Ovary (tissue), 9 donors: ENCODE results near the gene CSF2. TPM values are rescaled to one million over a fixed set of nuclear protein-coding genes. Genes with fewer than 3 reads are reported as not detected.

Experiments used
- DNase-seq, 5 donors: peaks; one replicate each; pipeline ENCODE4 v3.0.0-alpha.2; 2019 to 2020
- H3K27ac ChIP-seq, 2 donors: fragments of 200-600 bp; one replicate each; pipeline versions ENCODE4 v1.5.1 to v1.8.0; 2019 to 2022
- H3K27me3 ChIP-seq: fragments of 200-600 bp; one replicate; pipeline ENCODE4 v1.8.0; 2022
- H3K36me3 ChIP-seq: fragments of 200-600 bp; sonication (generic); one replicate; pipeline ENCODE4 v1.5.1; 2019
- H3K4me1 ChIP-seq: one replicate; pipeline ENCODE4 v1.8.1; 2013; ENCODE audit warnings: mild to moderate bottlenecking, moderate library complexity; ENCODE audit not compliant: insufficient read depth
- H3K4me3 ChIP-seq: fragments of 200-600 bp; sonication (generic); one replicate; pipeline ENCODE4 v1.5.1; 2017
- H3K9me3 ChIP-seq, 2 donors: fragments of 200-600 bp in 1 of 2; sonication (generic) in 1 of 2; one replicate each; pipeline versions ENCODE4 v1.5.1 to v1.8.1; 2013 to 2019; ENCODE audit warnings: mild to moderate bottlenecking in 1 of 2, moderate library complexity in 1 of 2
- EP300 ChIP-seq: sonication (generic); formaldehyde crosslinking; IDR thresholded peaks from one replicate; pipeline ENCODE4 v1.6.1; 2017; ENCODE audit warnings: antibody characterized with exemption
- POLR2A ChIP-seq: fragments of 450-650 bp; IDR thresholded peaks from one replicate; pipeline ENCODE4 v1.6.1; 2017; ENCODE audit warnings: antibody characterized with exemption, mild to moderate bottlenecking, moderate library complexity
- WGBS, 3 donors: extraction: QIAGEN DNeasy Blood & Tissue Kit in 1 of 3; methylation state at CpG; one replicate each; pipeline versions ENCODE4 v1.1.5 to v1.1.7; 2013 to 2017; 5-methylcytosine and 5-hydroxymethylcytosine counted together
- intact Hi-C, 4 donors: fragments of 100-400 bp; cut with DNase I; formaldehyde crosslinking; loops; one replicate each; pipeline versions ENCODE4 v1.11.0 to v1.15.1; 2022 to 2023
- polyA plus RNA-seq, 2 donors: library from polyadenylated mRNA; stranded (reverse); fragments of 200-250 nt in 1 of 2; fragments of 350-450 nt in 1 of 2; fragmentation: Illumina TruSeq in 1 of 2; extraction: RNeasy Lipid Tissue Mini Kit (QIAGEN cat#74804) in 1 of 2; gene quantifications; one replicate each; pipeline ENCODE4 v1.2.3, GENCODE V29; 2013 to 2014
- total RNA-seq, 7 donors: library from RNA; depleted of rRNA in 2 of 7; stranded (reverse); fragments of >200 nt in 2 of 7; fragmentation: NEBNext Ultra II Directional in 3 of 7; extraction: Animal tissue kit (Norgen Biotek cat#: 25700) in 3 of 7; gene quantifications; one replicate each; pipeline versions ENCODE4 v1.1.0 to v1.2.4, GENCODE V29; 2016 to 2023
- TF ChIP-seq, protein P1 (sequence below), 3 donors: fragments of 450-650 bp in 2 of 3; fragments of 200-600 bp in 1 of 3; IDR thresholded peaks; one replicate each; pipeline versions ENCODE4 v1.5.1 to v1.8.0; 2016 to 2022; ENCODE audit warnings: antibody characterized with exemption in 3 of 3, mild to moderate bottlenecking in 1 of 3
- donor health status: DM: no; HTN: no; CAD: no; lungs with moderate emphysema.
- donor health status: DM: no; HTN: no; CAD: no.
- donor health status: Bipolar disorder and iron deficiency.
- donor health status: DM: yes; HTN: yes; CAD: no.
- donor health status: DM: no; HTN: no; CAD: no.
- donor health status: DM: yes; HTN: yes; CAD: no.

The CSF2 gene
- total and polyA plus RNA-seq, 9 donors = 0.28 TPM; not detected in 8

DNA sequence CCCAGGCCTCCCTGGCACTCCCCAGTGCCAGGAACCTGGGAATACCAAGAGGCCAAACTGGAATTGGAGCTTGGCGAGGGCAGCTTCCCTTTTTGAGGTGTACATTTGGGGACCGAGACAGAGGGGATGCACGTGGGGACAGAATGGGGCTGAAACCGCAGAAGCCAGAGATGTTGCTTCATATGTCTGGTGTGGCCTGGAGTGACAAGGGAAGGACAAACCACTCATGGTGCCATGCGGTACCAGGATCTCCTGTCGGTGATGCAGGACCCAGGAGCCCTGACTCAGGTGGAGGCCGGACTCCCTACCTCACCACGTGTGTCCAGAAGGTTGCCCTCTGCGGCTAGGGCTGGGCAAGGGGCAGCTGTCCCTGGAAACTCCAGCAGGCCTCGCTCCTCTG lies 4.0 kb upstream of the CSF2 start:
- TF ChIP-seq, protein P1, sequence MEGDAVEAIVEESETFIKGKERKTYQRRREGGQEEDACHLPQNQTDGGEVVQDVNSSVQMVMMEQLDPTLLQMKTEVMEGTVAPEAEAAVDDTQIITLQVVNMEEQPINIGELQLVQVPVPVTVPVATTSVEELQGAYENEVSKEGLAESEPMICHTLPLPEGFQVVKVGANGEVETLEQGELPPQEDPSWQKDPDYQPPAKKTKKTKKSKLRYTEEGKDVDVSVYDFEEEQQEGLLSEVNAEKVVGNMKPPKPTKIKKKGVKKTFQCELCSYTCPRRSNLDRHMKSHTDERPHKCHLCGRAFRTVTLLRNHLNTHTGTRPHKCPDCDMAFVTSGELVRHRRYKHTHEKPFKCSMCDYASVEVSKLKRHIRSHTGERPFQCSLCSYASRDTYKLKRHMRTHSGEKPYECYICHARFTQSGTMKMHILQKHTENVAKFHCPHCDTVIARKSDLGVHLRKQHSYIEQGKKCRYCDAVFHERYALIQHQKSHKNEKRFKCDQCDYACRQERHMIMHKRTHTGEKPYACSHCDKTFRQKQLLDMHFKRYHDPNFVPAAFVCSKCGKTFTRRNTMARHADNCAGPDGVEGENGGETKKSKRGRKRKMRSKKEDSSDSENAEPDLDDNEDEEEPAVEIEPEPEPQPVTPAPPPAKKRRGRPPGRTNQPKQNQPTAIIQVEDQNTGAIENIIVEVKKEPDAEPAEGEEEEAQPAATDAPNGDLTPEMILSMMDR (IDR thresholded peaks at IDR 0.05) = no peak
- no peak for TF ChIP-seq EP300
- TF ChIP-seq POLR2A = no peak
- Histone ChIP-seq H3K27ac (no peak overlapping the region), H3K4me1 (no peaks in the 10 kb centered on the region), H3K4me3 (no peak overlapping the region), H3K36me3 (no peaks in the 10 kb centered on the region), H3K9me3 (no peaks in the 10 kb centered on the region), H3K27me3 (no peaks in the 10 kb centered on the region)
- no peak for DNase-seq
- intact Hi-C loops = loop anchor here in 1 of 4 donors (10.0 kb wide), 1 partner anchor 485 kb away; no protein-coding TSS in a partner anchor
- 92 to 98% (median 95%) methylated on average over 10 of the region's 10 CpGs for WGBS, 3 donors

DNA sequence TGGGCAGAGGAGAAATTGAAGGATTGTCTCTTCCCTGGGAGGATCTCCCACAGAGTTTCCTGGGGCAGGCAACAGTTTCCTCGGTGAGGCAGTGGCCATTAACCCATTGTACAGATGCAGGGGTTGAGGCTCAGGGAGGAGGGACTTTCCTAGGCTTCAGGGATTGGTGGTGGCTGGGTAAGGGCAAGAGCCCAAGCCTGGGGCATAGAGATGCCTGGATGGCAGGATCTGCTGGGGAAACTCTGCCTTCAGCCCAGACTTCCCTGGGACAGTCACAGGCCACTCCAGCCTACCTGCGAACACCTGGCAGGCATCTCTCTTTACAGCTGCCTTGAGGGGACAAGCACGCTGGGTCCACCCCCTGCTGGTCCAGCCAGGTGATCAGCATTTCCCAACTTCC lies 3.6 kb upstream of the CSF2 start:
- no peaks in the 10 kb centered on the region for H3K36me3 ChIP-seq
- intact Hi-C loops = loop anchor here in 1 of 4 donors (10.0 kb wide), 1 partner anchor 485 kb away; no protein-coding TSS in a partner anchor
- no peaks in the 10 kb centered on the region for H3K4me1 ChIP-seq
- no peaks in the 10 kb centered on the region for H3K27me3 ChIP-seq
- TF ChIP-seq POLR2A = no peak
- TF ChIP-seq, protein P1 (IDR thresholded peaks at IDR 0.05) = no peak
- TF ChIP-seq EP300 = no peak
- no peaks in the 10 kb centered on the region for H3K9me3 ChIP-seq
- H3K27ac ChIP-seq = no peak overlapping the region
- no peak for DNase-seq
- no peak overlapping the region for H3K4me3 ChIP-seq
- 90 to 98% (median 93%) methylated on average over 3 of the region's 3 CpGs for WGBS, 3 donors

DNA sequence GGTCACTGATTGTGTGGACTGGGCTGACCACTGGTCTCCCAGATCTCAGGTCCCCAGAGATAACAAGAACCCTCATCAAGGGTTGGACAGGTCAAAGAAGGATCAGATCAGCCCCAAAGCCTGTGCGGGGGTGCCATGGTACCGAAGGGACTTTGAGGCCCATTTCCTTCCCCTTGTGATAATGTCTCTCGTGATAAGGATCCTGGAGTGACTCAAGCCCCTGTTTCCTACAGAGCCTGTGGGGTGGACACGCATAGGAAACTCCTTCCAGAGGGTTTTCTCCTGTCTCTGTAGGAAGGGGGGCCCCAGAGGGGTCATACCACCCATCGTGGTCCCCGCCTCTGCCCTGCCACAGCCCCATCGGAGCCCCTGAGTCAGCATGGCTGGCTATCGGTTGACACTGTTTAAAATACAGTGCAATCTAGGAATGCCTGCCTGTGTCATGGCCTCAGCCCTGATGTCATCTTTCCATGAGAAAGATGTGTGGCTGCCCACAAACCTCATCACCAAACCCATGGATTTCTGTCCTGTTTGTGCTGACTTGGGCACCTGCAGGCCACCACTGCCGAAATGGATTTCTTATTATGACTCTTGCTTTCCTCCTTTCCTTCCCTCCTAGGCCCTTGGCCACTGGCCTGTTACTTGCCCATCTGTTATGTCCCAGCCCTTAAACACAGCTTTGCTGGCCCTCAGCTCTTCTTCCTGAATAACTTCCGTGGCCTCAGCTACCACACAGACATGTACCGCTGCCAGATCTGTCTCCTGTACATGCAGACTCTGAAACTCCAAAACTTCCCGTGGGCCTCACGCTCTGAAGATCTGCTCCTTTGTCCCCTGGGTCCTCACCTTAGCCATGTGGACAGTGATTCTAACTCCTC lies 2.9 kb upstream of the CSF2 start:
- Histone ChIP-seq H3K9me3 (no peaks in the 10 kb centered on the region), H3K4me1 (no peaks in the 10 kb centered on the region), H3K36me3 (no peaks in the 10 kb centered on the region), H3K27ac (no peak overlapping the region), H3K27me3 (no peaks in the 10 kb centered on the region), H3K4me3 (no peak overlapping the region)
- WGBS, 3 donors = 79 to 83% (median 80%) methylated on average over 13 of the region's 13 CpGs
- no peak for DNase-seq
- intact Hi-C loops = no loop called here
- no peak for TF ChIP-seq EP300
- TF ChIP-seq, protein P1 (IDR thresholded peaks at IDR 0.05) = no peak
- TF ChIP-seq POLR2A = no peak

DNA sequence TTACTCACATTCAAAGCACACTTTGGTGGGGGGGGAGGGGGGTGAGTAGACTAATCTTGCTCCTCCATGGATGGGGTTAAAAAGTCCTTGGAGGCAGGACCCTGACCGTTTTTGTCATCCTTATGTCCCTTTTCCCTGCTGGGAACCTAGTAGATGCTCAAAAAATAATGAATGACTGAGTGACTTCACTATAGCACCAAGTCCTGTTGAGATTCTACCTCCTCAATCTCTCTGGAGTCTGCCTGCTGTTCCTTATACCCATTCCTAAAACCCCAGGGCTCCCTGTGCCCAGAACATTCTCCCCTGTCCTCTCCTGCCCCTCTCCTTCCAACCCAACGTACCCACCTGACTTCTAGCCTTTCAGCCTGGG lies 2.3 kb upstream of the CSF2 start:
- Histone ChIP-seq H3K27ac (no peak overlapping the region), H3K9me3 (no peaks in the 10 kb centered on the region), H3K27me3 (no peaks in the 10 kb centered on the region), H3K4me1 (no peaks in the 10 kb centered on the region), H3K36me3 (no peaks in the 10 kb centered on the region), H3K4me3 (no peak overlapping the region)
- no peak for DNase-seq
- WGBS, 3 donors = 74 to 89% (median 83%) methylated on average over 2 of the region's 2 CpGs
- TF ChIP-seq, protein P1 (IDR thresholded peaks at IDR 0.05) = no peak
- TF ChIP-seq EP300 (no peak), POLR2A (no peak)
- intact Hi-C loops = no loop called here
